Measurements from ENCODE around the gene SMIM36. TPM values are rescaled to one million over a fixed set of nuclear protein-coding genes. Genes with fewer than 3 reads are reported as not detected.
"Not testable (repeated sequence)": the region's sequence is repeated elsewhere in the genome, so short reads cannot be mapped to it uniquely, and the experiment has no call there.

Gene SMIM36
- total and polyA plus RNA-seq, 3 experiments from 2014 or later, result not detected

DNA sequence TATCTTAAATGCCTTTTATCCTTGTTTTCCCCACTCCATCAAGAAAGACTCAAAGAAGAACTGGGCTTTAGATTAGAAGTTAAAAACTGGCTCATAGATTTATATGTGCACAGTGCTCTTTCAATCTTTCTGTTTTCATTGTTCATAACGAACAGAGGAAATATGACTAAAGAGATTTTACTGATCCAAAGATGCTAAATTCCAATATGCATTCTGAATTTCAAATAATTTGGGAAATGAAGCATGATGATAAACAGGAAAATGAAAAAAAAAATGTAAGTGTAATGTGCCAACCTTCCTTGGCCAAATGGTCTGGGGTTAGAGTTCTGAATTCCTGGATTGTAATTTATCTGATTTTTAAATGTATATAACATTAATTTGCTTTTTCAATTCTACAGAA is 25.0 kb upstream of the SMIM36 start:
- Histone ChIP-seq H3K9me3 (ENCODE audit: low read length) (no peaks in the 10 kb centered on the region), H3K27me3 (ENCODE audit: insufficient read depth, low read length, poor library complexity, severe bottlenecking) (no peaks in the 10 kb centered on the region), H3K27ac (ENCODE audit: low read depth, low read length) (no peak overlapping the region), H3K36me3 (ENCODE audit: insufficient read depth, low read length) (no peaks in the 10 kb centered on the region), H3K4me1 (ENCODE audit: insufficient read depth, low read length) (no peaks in the 10 kb centered on the region), H3K4me3 (ENCODE audit: low read length) (no peak overlapping the region)
- H3K9me3 Mint-ChIP-seq, result no peaks in the 10 kb centered on the region
- ChIA-PET CTCF (interaction anchor here (0.7 kb wide), 1 partner anchor 1183 kb away, joined by 3 read pairs; no protein-coding TSS in a partner anchor), POLR2A (no interaction called here)
- H3K27me3 Mint-ChIP-seq, result peaks cover 9 to 10% of the 10 kb centered on the region in 2 donors
- DNase-seq, result no peak
- H3K36me3 Mint-ChIP-seq, result no peaks in the 10 kb centered on the region
- H3K4me1 Mint-ChIP-seq, result no peaks in the 10 kb centered on the region
- H3K4me3 Mint-ChIP-seq, result no peak overlapping the region
- H3K27ac Mint-ChIP-seq, result no peak overlapping the region

- Mint-ChIP-seq H3K9me3 (no peaks in the 10 kb centered on the region), H3K36me3 (no peaks in the 10 kb centered on the region), H3K27ac (no peak overlapping the region), H3K4me1 (no peaks in the 10 kb centered on the region), H3K4me3 (no peak overlapping the region), H3K27me3 (peaks cover 4 to 9% of the 10 kb centered on the region in 2 donors)
- Histone ChIP-seq H3K36me3 (ENCODE audit: insufficient read depth, low read length) (no peaks in the 10 kb centered on the region), H3K4me3 (ENCODE audit: low read length) (no peak overlapping the region), H3K4me1 (ENCODE audit: insufficient read depth, low read length) (no peaks in the 10 kb centered on the region), H3K27ac (ENCODE audit: low read depth, low read length) (no peak overlapping the region), H3K27me3 (ENCODE audit: insufficient read depth, low read length, poor library complexity, severe bottlenecking) (no peaks in the 10 kb centered on the region), H3K9me3 (ENCODE audit: low read length) (no peaks in the 10 kb centered on the region)
- CTCF ChIA-PET, result no interaction called here
- POLR2A ChIA-PET, result no interaction called here
- DNase-seq, result no peak
Measured at GRCh38 chr17:55533608-55534007, 22.4 kb upstream of the SMIM36 start.

- Mint-ChIP-seq H3K36me3 (no peaks in the 10 kb centered on the region), H3K4me1 (no peaks in the 10 kb centered on the region), H3K27ac (no peak overlapping the region), H3K27me3 (peaks cover 3 to 4% of the 10 kb centered on the region in 2 donors), H3K4me3 (no peak overlapping the region), H3K9me3 (no peaks in the 10 kb centered on the region)
- no peaks in the 10 kb centered on the region for H3K4me1 ChIP-seq (ENCODE audit: insufficient read depth, low read length)
- ChIA-PET POLR2A (no interaction called here), CTCF (no interaction called here)
- H3K4me3 ChIP-seq (ENCODE audit: low read length), result no peak overlapping the region
- no peak for DNase-seq
- no peaks in the 10 kb centered on the region for H3K27me3 ChIP-seq (ENCODE audit: insufficient read depth, low read length, poor library complexity, severe bottlenecking)
- no peaks in the 10 kb centered on the region for H3K9me3 ChIP-seq (ENCODE audit: low read length)
- no peak overlapping the region for H3K27ac ChIP-seq (ENCODE audit: low read depth, low read length)
- no peaks in the 10 kb centered on the region for H3K36me3 ChIP-seq (ENCODE audit: insufficient read depth, low read length)
Measured at GRCh38 chr17:55532670-55533069, 21.4 kb upstream of the SMIM36 start.

- no peaks in the 10 kb centered on the region for H3K4me1 Mint-ChIP-seq
- H3K4me3 Mint-ChIP-seq, result no peak overlapping the region
- no peaks in the 10 kb centered on the region for H3K27me3 ChIP-seq (ENCODE audit: insufficient read depth, low read length, poor library complexity, severe bottlenecking)
- ChIA-PET CTCF (interaction anchor here (1.3 kb wide), 1 partner anchor 1249 kb away, joined by 3 read pairs; no protein-coding TSS in a partner anchor), POLR2A (no interaction called here)
- H3K27ac ChIP-seq (ENCODE audit: low read depth, low read length), result no peak overlapping the region
- H3K27ac Mint-ChIP-seq, result no peak overlapping the region
- no peak for DNase-seq
- no peaks in the 10 kb centered on the region for H3K36me3 ChIP-seq (ENCODE audit: insufficient read depth, low read length)
- H3K36me3 Mint-ChIP-seq, result no peaks in the 10 kb centered on the region
- no peaks in the 10 kb centered on the region for H3K9me3 ChIP-seq (ENCODE audit: low read length)
- H3K4me3 ChIP-seq (ENCODE audit: low read length), result no peak overlapping the region
- H3K4me1 ChIP-seq (ENCODE audit: insufficient read depth, low read length), result no peaks in the 10 kb centered on the region
- H3K27me3 Mint-ChIP-seq, result peaks cover 6 to 7% of the 10 kb centered on the region in 2 donors
- no peaks in the 10 kb centered on the region for H3K9me3 Mint-ChIP-seq
Measured at GRCh38 chr17:55531053-55531728, 19.9 kb upstream of the SMIM36 start.

DNA sequence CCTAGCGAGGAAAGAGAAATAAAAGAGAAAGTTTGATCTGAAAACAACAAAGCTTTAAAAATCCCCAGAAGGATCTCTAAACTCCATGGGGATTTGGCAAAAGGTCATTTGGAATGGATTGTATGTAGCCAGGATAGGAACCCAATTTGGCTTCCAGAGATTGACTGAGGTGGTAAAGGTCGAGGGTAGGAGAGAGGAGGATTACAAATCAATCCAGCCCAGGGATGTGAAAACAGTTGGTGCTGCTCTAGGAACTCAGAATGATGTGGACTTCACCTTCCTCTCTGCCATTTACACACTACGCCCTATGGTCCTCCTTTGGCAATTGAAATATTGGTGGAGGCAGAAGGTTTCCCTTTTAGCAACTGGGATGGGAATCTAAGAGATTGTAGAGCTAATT is 18.8 kb upstream of the SMIM36 start:
- Histone ChIP-seq H3K4me3 (ENCODE audit: low read length) (no peak overlapping the region), H3K27me3 (ENCODE audit: insufficient read depth, low read length, poor library complexity, severe bottlenecking) (no peaks in the 10 kb centered on the region), H3K36me3 (ENCODE audit: insufficient read depth, low read length) (no peaks in the 10 kb centered on the region), H3K4me1 (ENCODE audit: insufficient read depth, low read length) (no peaks in the 10 kb centered on the region), H3K9me3 (ENCODE audit: low read length) (no peaks in the 10 kb centered on the region), H3K27ac (ENCODE audit: low read depth, low read length) (no peak overlapping the region)
- Mint-ChIP-seq H3K27ac (no peak overlapping the region), H3K4me3 (no peak overlapping the region), H3K4me1 (no peaks in the 10 kb centered on the region), H3K36me3 (no peaks in the 10 kb centered on the region), H3K9me3 (no peaks in the 10 kb centered on the region), H3K27me3 (peaks cover 5 to 6% of the 10 kb centered on the region in 2 donors)
- no peak for DNase-seq
- ChIA-PET POLR2A (no interaction called here), CTCF (interaction anchor here (1.3 kb wide), 1 partner anchor 1250 kb away, joined by 3 read pairs; no protein-coding TSS in a partner anchor)

- CTCF ChIA-PET, result interaction anchor here (1.3 to 1.7 kb wide), 5 partner anchors 15 to 244 kb away, joined by 3 to 8 read pairs (median 5); no protein-coding TSS in a partner anchor
- no peaks in the 10 kb centered on the region for H3K9me3 Mint-ChIP-seq
- POLR2A ChIA-PET, result no interaction called here
- H3K27ac ChIP-seq (ENCODE audit: low read depth, low read length), result no peak overlapping the region
- no peaks in the 10 kb centered on the region for H3K9me3 ChIP-seq (ENCODE audit: low read length)
- no peaks in the 10 kb centered on the region for H3K4me1 ChIP-seq (ENCODE audit: insufficient read depth, low read length)
- H3K36me3 ChIP-seq (ENCODE audit: insufficient read depth, low read length), result no peaks in the 10 kb centered on the region
- peaks cover 4 to 7% of the 10 kb centered on the region in 2 donors for H3K27me3 Mint-ChIP-seq
- DNase-seq, result no peak
- H3K27me3 ChIP-seq (ENCODE audit: insufficient read depth, low read length, poor library complexity, severe bottlenecking), result no peaks in the 10 kb centered on the region
- H3K4me1 Mint-ChIP-seq, result no peaks in the 10 kb centered on the region
- H3K4me3 ChIP-seq (ENCODE audit: low read length), result no peak overlapping the region
- no peaks in the 10 kb centered on the region for H3K36me3 Mint-ChIP-seq
- no peak overlapping the region for H3K4me3 Mint-ChIP-seq
- no peak overlapping the region for H3K27ac Mint-ChIP-seq
Measured at GRCh38 chr17:55527540-55528118, 16.4 kb upstream of the SMIM36 start.

GRCh38 chr17:55524440-55525220 is 13.4 kb upstream of the SMIM36 start:
- DNase-seq, result no peak
- Mint-ChIP-seq H3K27ac (no peak overlapping the region), H3K36me3 (no peaks in the 10 kb centered on the region), H3K27me3 (peaks cover 8 to 9% of the 10 kb centered on the region in 2 donors), H3K4me1 (no peaks in the 10 kb centered on the region), H3K4me3 (no peak overlapping the region), H3K9me3 (no peaks in the 10 kb centered on the region)
- Histone ChIP-seq H3K9me3 (ENCODE audit: low read length) (no peaks in the 10 kb centered on the region), H3K4me3 (ENCODE audit: low read length) (no peak overlapping the region), H3K4me1 (ENCODE audit: insufficient read depth, low read length) (no peaks in the 10 kb centered on the region), H3K27me3 (ENCODE audit: insufficient read depth, low read length, poor library complexity, severe bottlenecking) (no peaks in the 10 kb centered on the region), H3K27ac (ENCODE audit: low read depth, low read length) (no peak overlapping the region), H3K36me3 (ENCODE audit: insufficient read depth, low read length) (no peaks in the 10 kb centered on the region)
- CTCF ChIA-PET, result interaction anchor here (0.6 to 1.8 kb wide), 4 partner anchors 10 to 1191 kb away, joined by 3 to 4 read pairs (median 3); no protein-coding TSS in a partner anchor
- POLR2A ChIA-PET, result no interaction called here

- H3K9me3 Mint-ChIP-seq; POLR2A ChIA-PET; H3K4me1 Mint-ChIP-seq; H3K27ac Mint-ChIP-seq; H3K36me3 Mint-ChIP-seq; H3K36me3 ChIP-seq (ENCODE audit: insufficient read depth, low read length); H3K4me1 ChIP-seq (ENCODE audit: insufficient read depth, low read length); H3K4me3 Mint-ChIP-seq; H3K27me3 Mint-ChIP-seq; H3K27me3 ChIP-seq (ENCODE audit: insufficient read depth, low read length, poor library complexity, severe bottlenecking); DNase-seq; H3K27ac ChIP-seq (ENCODE audit: low read depth, low read length); H3K9me3 ChIP-seq (ENCODE audit: low read length); H3K4me3 ChIP-seq (ENCODE audit: low read length): not testable (repeated sequence)
- CTCF ChIA-PET, result interaction anchor here (0.6 kb wide), 1 partner anchor 195 kb away, joined by 4 read pairs; no protein-coding TSS in a partner anchor
Measured at GRCh38 chr17:55523032-55523431, 11.8 kb upstream of the SMIM36 start.

Measured in CD8-positive, alpha-beta memory T cell (primary cell).